SU-DHL-6 (cell line): ENCODE measurements around the gene CCDC24.

Source experiments
- CTCF ChIP-seq: fragments of 200-600 bp; sonication (generic); IDR thresholded peaks from one replicate; pipeline ENCODE4 v1.5.1; 2017; ENCODE audit warnings: antibody characterized with exemption, mild to moderate bottlenecking, low read length, moderate library complexity; ENCODE audit not compliant: insufficient read depth, poor library complexity, severe bottlenecking
- EZH2phosphoT487 ChIP-seq: fragments of 200-600 bp; sonication (generic), shearing (Covaris generic); conservative IDR thresholded peaks from 2 replicates; pipeline ENCODE4 v1.6.1; 2018; ENCODE audit warnings: mild to moderate bottlenecking, antibody characterized with exemption, low read length, moderate library complexity, mixed read lengths

- TF ChIP-seq CTCF = no peak
- no peak for TF ChIP-seq EZH2phosphoT487
Measured at GRCh38 chr1:43947874-43948437, 43.4 kb upstream of the CCDC24 start.
